ENCODE measurements around the gene KLHL11. TPM values are rescaled to one million over a fixed set of nuclear protein-coding genes. Genes with fewer than 3 reads are reported as not detected.

Gene KLHL11
- polyA plus RNA-seq (ENCODE audit: insufficient read length in 3 of 3), result 10 to 100 TPM in 2 of 3 donors, 1 to 10 TPM in 1; 8.7 to 12.1 (median 10.3) TPM
- long read RNA-seq, donor 1, result 0 reads
- long read RNA-seq, donor 2, partial matches to known transcripts, result 0 of 1 reads
- long read RNA-seq, donor 2, other reads (novel, unspliced or antisense), result 0 of 1 reads
- long read RNA-seq, donor 3, result 0 reads
- long read RNA-seq, donor 4, result 0 reads
- long read RNA-seq, donor 5, partial matches to known transcripts, result 0 of 1 reads
- long read RNA-seq, donor 5, other reads (novel, unspliced or antisense), result 0 of 1 reads
- long read RNA-seq, donor 6, partial matches to known transcripts, result 0 of 1 reads
- long read RNA-seq, donor 6, other reads (novel, unspliced or antisense), result 0 of 1 reads
- long read RNA-seq, donor 7, result 0 reads
- long read RNA-seq, donor 8, partial matches to known transcripts, result 0 of 2 reads
- long read RNA-seq, donor 8, other reads (novel, unspliced or antisense), result 0 of 2 reads
- long read RNA-seq, donor 9, partial matches to known transcripts, result 0 of 3 reads
- long read RNA-seq, donor 9, other reads (novel, unspliced or antisense), result 0 of 3 reads
- long read RNA-seq, donor 10, partial matches to known transcripts, result 0 of 3 reads
- long read RNA-seq, donor 10, other reads (novel, unspliced or antisense), result 0 of 3 reads
- long read RNA-seq, donor 11, partial matches to known transcripts, result 0 of 1 reads
- long read RNA-seq, donor 11, other reads (novel, unspliced or antisense), result 0 of 1 reads
- long read RNA-seq, donor 12, partial matches to known transcripts, result 0 of 3 reads
- long read RNA-seq, donor 12, other reads (novel, unspliced or antisense), result 0 of 3 reads
- long read RNA-seq, donor 13, partial matches to known transcripts, result 0 of 1 reads
- long read RNA-seq, donor 13, other reads (novel, unspliced or antisense), result 0 of 1 reads
- long read RNA-seq, donor 14, result 0 reads
- long read RNA-seq, donor 15, result 0 reads
- long read RNA-seq, donor 16, partial matches to known transcripts, result 0 of 1 reads
- long read RNA-seq, donor 16, other reads (novel, unspliced or antisense), result 0 of 1 reads

- peak; percentile 93 for DNase-seq
Measured at GRCh38 chr17:41864836-41865595, at the start of gene KLHL11. KLHL11 (minus strand) TSS chr17:41865423; CDS start chr17:41865370, 53 bp downstream.

- no peak for DNase-seq
Measured at GRCh38 chr17:41915020-41915419, 49.8 kb upstream of the KLHL11 start.

GRCh38 chr17:41914358-41914766 is 49.1 kb upstream of the KLHL11 start:
- no peak for DNase-seq

- DNase-seq, result no peak
Measured at GRCh38 chr17:41913798-41914197, 48.6 kb upstream of the KLHL11 start.

GRCh38 chr17:41912925-41913324 is 47.7 kb upstream of the KLHL11 start:
- no peak for DNase-seq

- DNase-seq, result no peak
Measured at GRCh38 chr17:41910701-41911391, 45.6 kb upstream of the KLHL11 start.

- no peak for DNase-seq
Measured at GRCh38 chr17:41909088-41909487, 43.9 kb upstream of the KLHL11 start.

- peak; percentile 76 for DNase-seq
Measured at GRCh38 chr17:41907633-41908539, 42.7 kb upstream of the KLHL11 start.

GRCh38 chr17:41907185-41907556 is 41.9 kb upstream of the KLHL11 start:
- no peak for DNase-seq

- DNase-seq, result no peak
Measured at GRCh38 chr17:41906465-41907184, 41.4 kb upstream of the KLHL11 start.

GRCh38 chr17:41905172-41905571 is 39.9 kb upstream of the KLHL11 start:
- DNase-seq, result no peak

- no peak for DNase-seq
Measured at GRCh38 chr17:41904242-41904841, 39.1 kb upstream of the KLHL11 start.

GRCh38 chr17:41901646-41902045 is 36.4 kb upstream of the KLHL11 start:
- DNase-seq, result no peak

- no peak for DNase-seq
Measured at GRCh38 chr17:41896726-41897125, 31.5 kb upstream of the KLHL11 start.

- DNase-seq, result no peak
Measured at GRCh38 chr17:41895617-41896016, 30.4 kb upstream of the KLHL11 start.

GRCh38 chr17:41894791-41895331 is 29.6 kb upstream of the KLHL11 start:
- no peak for DNase-seq

- DNase-seq, result no peak
Measured at GRCh38 chr17:41893384-41893783, 28.2 kb upstream of the KLHL11 start.

GRCh38 chr17:41892021-41892376 is 26.8 kb upstream of the KLHL11 start:
- no peak for DNase-seq
